LHCN-M2 (cell line): ENCODE data around the gene WAPL. TPM values are rescaled to one million over a fixed set of nuclear protein-coding genes. Genes with fewer than 3 reads are reported as not detected.

Experiments used
- DNase-seq: peaks from one replicate; pipeline ENCODE4 v3.0.0-alpha.2; 2012; ENCODE audit warnings: low read depth
- total RNA-seq: library from RNA; depleted of rRNA; stranded (reverse); fragments of >200 nt; gene quantifications from 2 replicates; pipeline ENCODE4 v1.2.3, GENCODE V29; 2014

WAPL gene
- total RNA-seq, 1 experiment from 2014 or later, result 36.6 TPM

DNA sequence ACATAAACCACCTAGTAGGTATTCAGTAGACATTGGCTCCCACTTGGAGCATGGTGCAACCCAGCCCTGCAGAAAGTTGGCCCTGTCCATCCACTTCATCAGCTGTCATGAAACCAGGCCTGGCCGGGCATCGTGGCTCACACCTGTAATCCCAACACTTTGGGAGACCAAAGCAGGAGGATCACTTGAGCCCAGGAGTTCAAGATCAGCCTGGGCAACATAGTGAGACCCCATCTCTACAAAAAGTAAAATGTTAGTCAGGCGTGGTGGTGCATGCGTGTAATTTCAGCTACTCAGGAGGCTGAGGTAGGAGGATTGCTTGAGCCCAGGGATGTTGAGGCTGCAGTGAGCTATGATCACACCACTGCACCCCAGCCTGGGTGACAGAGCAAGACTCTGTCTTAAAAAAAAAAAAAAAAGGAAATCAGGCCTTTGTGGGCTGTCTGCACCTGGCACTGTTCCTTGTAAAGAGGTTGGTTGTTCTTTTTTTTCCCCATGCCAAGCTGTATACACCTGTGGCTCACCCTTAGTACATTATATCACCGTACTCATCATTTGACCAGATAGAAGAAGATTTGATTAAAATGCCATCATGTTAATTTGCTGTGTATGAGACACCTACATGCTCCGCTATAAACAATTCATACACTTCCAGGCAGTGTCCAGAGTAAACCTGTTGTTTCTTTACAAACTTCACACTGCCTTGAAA lies 109.6 kb downstream of the WAPL start:
- DNase-seq, result no peak

DNA sequence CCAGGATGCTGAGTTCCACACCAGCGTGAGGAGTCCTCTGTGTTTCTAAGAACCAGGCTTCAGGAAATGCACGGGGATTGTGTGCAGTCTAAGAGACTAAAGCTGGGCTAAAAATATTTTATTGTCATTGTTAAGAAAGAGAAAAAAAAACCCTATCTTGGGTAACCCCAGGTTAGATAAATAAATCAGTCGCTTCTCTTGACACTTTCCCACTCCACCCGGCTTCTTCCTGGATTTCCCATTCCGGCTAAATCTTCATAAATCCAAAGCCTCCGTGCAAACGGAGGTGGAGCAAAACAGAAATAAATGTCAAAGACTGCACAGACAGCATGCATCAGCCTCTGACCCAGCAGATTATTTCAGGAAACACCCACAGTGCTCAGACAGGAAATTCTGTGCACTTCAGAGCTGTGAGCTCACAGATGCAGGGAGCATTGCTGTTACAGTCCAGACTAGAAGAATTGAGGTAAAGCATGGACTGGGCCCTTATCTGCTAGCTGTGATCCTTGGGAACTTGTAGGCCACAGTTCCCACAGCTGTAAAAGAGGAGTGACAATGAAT lies 110.2 kb downstream of the WAPL start:
- no peak for DNase-seq

DNA sequence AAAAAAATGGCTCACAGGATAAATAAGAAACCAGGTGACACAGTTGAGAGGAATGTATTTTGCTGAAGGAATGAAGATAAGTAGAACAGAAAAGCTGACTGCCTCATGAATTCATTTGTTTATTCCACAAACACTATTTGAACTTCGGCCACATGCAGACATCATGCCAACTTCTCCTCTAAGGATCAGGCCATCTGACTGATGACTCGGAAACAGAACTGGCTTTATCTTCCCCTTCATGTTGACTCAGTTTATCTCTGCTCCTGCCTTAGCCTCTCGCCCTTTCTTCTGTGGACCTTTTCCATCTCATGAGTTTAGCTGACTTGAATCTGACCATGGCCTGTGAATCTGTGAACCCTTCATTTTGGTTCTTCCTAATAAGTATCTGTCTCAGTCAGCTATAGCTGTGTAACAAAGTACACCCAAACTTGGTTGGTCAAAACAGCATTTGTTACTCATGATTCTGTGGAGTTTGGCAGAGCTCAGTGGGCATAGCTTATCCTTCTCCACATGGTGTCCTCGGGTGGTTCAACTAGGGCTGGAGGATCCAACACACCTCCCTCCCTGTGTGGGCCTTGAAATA lies 111.0 kb downstream of the WAPL start:
- no peak for DNase-seq

DNA sequence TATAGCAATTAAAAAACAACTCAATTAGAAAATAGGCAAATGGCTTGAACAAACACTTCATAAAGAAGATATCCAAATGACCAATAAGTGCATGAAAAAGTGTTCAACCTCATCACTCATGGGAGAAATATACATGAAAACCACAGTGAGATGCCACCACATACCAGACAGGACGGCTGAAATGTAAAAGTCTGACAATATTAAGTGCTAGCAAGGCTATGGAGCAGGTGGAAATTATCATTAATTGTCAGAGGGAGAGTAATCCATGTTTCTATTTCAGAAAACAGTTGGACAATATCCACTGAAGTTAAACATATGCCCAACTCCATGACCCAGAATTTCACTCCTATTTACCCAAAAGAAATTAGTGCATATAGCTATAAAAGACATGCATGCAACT lies 112.4 kb downstream of the WAPL start:
- DNase-seq, result no peak

DNA sequence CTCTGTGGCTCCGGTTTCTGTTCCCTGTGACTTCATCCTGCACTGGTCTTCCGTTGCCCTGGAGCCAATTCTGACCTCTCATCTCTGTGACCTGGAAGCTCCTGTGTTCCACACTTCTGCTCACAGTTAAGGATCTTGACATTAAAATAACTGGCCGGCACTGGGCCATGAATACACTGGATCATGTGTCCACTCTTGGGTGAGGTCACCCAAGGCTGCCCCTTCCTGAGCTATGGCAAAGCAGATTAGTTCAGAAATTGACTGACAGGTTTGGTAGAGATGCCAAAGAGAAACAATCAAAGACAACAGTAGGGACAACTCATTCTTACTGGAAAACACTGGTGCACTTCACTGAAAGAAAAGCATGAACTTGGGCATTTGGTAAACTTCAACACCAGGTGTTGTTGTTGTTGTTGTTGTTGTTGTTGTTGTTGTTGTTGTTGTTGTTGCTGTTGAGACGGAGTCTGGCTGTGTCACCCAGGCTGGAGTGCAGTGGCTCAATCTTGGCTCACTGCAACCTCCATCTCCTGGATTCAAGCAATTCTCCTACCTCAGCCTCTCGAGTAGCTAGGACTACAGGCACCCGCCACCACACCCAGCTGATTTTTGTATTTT lies 118.3 kb downstream of the WAPL start:
- DNase-seq, result no peak

DNA sequence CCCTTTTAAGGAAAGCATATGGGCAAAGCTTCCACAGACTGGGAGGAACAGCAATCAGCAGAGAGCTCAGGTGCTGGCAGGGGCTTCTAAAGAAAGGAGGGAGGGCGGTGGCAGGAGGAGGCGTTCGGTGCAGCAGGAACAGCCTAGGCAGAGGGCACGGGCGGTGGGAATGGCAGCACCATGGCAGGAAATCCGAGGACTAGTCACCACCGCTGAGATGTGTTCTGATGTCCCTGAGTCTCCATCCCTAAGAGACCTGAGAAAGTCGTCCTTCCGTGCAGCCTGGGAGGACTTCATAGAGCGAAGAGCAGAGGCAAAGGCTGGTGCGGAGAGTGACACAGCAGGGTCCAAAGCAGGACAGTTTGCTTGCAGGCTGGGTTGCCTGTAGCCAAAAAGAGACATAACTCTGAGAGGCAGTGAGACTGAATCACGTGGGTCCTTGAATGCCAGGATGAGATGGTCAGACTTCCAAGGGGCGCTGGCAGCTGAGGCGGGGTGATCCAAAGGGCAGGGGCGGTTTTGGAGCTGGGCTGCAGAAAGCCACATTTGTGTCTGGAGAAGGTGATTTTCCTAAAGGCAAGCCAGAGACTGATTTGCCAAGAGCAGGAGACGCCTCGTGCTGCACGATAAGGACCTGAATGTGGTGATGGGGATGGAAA lies 119.2 kb downstream of the WAPL start:
- DNase-seq, result no peak

DNA sequence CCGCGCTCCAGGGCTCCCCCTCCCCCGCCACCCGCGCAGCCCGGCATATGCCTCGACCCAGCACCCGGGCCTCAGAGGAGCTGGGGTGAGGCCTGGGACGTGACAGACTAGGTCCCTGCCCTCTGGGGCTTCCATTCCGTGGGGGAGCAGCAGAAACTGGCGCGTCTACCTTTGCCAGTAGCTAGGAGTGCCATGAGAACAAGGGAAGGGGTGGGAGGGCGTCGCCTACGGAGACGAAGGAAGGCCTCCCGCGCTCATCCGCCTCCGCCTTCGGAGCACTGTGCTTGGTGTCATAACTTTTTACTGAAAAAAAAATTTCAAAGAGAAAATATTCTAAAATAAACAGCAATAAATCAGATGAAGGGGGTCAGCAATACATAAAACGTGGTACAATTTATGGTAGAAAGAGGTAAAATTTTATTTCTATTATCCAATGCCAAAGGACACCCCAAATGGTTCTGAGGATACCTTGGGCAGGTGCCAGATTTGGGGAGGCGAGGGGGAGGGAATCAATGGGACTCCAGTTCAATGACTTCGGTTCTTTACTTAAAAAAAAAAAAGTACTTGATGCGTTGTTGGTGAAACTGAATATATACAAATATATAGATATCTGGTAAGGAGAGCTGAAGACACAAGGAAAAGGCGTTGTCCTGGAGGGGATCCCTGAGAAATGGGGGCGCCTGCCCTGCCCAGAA lies 119.9 kb downstream of the WAPL start:
- DNase-seq, result no peak

DNA sequence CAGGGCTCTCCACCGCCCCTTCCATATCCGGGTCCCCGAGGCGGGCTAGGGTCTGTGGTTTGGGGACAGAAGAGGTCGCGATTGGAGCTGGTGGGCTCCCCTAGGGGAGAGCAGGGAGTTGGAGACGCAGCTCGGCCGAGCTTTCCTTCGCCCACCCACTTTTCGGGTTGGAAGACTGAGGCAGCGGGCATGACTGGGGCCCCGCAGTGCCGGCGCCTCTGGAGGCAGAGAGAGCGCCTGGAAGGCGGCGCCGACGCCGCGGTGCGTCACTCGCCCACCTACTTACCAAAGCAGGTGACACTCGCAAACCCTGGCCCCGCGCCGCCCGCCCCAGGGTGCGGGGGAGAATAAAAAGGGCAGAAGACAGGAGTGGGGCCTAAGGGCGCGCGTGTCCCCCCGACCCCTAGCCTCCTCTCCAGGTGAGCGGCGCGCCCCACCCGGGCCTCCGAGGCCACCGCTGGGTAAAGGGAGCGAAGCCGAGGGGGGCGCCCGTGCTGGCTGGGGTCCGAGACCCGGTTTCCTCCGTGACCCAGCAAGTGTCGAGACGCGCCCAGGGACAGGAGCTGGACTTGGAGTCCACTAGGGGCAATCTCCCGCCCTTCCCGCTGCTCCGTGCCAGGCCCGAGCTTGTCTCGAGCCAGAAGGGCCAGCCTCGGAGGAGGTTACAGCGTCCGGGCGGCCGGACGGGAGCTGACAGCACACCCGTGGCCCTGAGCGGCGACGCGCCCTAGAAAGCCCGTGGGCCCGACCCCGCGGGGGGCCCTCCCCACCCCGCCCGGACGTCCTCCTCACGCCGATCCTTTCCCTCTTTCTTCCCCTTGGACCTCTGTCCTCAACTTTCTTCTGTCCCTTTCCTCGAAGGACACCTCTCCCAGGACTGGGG lies 120.6 kb downstream of the WAPL start:
- peak; percentile 21 for DNase-seq

DNA sequence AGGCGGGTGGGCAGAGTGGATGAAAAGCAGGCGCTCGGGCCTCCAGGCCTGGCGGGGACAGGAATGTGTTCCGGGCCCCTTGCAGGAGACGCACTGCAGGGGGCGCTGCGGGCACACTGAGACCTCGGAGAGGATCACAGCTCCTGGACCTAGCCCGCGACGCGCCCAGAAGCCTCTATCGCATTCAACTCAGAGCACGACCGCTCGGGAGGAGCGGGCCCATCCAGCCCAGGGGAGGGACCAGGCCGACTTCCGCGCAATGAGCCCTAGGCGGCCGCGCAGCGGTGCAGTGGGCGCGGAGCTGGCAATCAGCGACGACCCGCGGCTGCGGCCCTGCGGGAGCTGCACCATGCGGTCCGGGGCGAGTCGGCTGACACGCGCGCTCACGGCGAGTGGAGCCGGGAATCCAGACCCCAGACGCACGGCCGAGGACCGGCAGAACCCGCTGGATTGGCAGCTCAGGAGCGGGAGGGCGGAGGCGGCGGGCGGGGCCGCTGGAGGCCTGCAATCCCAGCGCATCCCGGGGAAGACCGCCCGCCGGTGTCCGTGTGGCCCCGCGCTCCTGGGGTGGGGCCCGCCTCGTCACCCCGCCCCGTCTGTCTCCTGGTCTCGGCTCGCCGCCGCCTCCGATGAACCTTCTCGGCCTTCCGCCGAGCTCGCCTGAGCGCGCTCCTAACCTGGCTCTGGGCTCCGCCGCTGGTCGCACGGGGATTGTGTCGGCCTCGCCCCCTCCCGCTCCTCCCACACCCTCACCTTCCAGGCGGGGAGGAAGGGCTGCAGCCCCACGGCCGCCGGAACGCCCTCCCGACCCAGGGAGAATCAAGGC lies 121.5 kb downstream of the WAPL start:
- DNase-seq, result peak; percentile 91

DNA sequence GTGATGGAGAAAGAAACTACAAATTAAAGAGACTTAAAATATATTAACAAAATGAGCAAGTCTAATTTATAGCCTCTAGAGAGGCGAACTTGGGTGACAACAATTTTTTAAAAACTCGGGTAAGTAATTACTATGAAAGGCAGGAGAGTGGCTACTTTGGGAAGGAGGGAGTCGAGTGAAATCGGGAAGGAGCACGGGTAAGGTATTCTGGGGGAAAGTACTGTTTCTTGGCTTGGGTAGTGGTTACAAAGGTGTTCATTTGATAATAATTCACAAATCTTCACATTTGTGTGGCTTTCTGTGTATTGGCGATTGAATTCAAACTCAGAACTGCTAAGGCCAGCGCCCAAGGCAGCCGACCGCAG lies 122.1 kb downstream of the WAPL start:
- DNase-seq, result no peak

DNA sequence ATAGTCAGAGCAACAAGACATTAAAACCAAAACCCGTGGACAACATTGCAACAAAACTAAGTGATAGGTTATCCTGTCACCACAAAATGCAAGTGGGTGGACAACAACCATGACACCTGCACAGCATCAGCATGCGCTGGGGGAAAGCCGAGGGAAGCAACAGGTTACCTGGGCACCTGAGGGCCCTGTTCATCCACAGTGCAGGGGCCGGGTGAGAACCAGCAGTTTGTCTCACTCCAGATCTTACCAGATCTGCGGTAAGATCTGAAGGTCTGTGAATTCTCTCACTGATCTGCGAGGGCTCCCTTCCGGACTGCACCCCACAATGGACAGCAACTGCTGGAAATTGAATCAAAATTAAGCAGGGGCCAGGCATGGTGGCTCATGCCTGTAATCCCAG lies 124.5 kb downstream of the WAPL start:
- DNase-seq, result no peak

DNA sequence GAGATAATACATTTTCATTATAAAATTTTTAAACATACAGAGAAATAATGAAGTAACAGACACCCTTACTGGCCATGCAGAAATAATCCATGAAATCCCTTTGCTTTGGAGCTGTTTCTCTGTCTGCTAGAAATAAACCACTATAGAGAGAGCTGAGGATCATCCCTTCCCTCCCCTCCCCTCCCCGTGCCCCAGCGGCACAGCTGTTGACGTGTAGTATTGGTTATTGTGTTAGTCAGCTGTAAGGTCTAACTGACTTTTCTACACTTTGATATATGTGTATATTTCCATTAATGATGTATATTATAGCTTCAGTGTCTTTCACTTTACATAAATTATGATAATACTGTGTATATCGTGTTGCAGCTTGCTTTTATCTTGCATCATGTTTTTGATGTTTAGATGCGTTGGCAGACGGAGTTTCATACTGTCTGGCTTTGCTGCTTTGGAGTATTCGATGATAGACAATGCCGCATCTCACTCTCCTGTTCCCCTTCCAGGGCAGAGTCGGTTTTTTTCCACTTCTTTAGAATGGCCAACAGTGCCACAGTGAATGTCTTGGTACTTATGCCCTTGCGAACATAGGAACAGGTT lies 127.6 kb downstream of the WAPL start:
- no peak for DNase-seq

DNA sequence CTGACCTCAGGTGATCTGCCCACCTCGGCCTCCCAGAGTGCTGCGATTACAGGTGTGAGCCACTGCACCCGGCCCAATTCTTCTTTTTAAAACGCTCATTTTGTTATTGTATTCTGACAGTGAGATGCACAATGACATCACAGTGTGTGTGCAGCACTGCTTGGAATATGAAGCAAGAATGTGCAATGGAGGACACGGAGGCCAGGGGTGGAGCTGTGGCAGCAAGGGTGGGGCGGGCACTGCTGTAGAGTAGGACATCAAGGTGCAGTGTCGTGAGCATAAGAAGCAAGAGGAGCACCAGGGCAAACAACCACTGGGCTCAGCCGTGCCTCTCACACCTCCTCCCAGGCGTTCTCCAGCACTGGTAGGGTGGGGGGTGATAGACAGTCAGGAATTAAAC lies 128.2 kb downstream of the WAPL start:
- no peak for DNase-seq

DNA sequence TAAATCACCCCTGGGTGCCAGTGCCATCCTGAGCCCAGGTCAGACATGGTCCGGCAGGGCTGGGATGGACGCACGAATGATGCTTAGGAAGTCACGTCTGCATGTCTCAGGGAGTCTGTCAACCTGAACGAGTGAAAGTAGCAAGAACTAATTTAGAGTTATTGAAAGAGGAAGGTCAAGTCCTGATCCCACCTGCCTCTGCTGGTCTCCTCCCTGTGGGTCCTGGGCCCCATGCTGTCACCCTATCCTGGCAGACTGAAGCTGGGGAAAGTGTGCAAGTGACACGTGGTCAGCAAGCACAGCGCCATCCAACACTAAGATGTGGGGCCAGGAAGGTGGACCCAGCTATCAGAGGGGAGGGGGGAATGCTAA lies 128.9 kb downstream of the WAPL start:
- no peak for DNase-seq

DNA sequence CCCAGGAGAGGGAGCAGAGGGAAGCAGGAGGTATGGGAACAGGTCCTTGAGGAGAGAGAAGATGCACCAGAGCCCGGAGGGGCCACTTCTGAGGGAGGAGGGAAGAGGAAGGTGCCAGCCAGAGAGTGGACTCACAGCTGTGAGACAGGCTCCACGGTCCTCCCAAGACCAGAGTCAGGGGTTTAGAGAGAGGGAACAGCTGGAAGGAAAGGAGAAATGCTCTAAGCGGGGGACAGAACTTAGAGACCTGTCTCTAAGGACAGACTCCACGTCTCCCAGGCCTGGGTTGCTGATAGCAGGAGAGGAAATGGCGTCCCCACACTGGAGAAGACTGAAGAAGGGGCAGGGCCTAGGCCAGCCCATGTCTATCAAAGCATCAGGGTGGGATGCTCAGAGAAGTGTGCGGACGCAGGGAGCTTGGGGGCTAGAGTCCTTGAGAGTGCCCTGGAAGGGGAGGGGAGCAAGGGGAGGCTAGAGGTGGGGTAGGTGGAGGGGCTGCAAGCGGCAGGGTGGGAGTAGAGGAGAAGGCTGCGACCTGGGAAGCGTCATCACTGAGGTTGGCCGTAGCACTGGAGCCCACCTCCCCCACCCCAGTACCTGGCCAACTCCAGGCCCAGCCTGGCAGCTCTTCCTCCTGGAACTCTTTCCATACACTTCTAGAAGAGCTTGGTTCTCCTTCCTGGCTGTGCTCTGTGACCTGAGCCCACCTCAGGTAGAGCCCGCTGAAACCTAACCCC lies 129.4 kb downstream of the WAPL start:
- DNase-seq, result no peak

DNA sequence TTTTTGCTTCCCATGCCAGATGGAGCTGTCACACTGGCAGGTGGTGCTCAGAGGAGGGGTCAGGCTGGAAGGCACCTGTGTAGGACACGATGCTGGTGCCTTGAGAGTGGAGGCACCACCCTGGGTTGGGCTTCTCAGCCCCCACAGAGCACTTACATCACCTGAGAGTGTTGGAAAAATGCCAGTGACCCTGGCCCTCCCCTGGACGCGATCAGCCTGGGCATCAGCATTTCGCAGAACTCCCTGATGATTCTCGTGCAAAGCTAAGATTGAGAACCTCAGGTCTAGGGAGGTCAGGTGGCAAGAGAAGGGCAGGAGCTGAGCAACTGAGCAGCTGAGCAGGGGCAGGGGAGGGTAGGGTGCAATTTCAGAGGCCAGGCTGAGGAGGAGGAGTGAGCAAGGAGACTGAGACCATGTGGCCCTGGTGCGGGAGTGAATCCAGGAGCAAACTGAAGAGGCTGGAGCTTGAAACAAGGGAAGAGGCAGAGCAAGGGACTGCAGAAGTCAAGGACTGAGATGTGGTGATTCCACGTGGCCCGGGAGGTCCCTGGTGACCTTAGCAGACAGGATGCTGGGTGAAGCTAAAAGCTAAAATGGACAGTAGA lies 130.3 kb downstream of the WAPL start:
- DNase-seq, result no peak

DNA sequence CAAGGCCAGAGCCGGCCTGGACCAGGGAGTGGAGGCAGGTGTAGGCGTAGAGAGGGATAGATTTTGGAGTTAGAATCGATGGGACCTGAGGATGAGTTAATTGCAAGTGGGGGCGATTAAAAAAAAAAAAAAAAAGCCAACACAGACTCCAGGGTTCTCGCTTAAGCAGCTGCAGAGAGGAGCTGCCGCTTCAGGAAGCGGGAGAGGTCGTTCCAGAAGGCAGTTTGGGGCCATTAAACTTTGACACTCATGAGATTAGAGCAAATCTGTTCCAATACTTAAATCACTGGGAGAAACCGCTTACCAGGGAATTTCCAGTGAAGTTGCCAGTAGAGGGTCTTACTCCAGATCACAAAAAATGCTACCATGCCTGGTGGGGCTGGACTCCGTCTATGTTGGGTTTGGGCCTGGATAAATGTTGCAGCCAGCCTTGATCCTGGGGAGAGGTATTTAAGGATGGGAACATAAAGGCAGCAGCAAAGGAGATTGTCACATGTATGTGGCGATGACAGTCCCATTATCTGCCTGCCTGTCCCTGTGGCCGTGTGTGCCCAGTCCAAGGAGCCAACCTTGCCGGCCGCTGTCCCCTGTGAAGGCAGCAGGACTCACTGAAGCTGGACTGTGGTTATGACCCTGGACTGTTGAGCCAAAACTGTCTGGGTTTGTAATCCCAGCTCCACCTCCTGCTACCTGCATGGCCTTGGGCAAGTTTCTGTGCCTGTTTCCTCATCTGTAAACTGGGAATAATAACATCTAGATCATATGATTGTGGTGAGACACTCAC lies 131.1 kb downstream of the WAPL start:
- DNase-seq, result no peak
